Aorta (tissue), 5 donors: ENCODE data around the gene PLEKHA8. TPM values are rescaled to one million over a fixed set of nuclear protein-coding genes. Genes with fewer than 3 reads are reported as not detected.

Source experiments
- ATAC-seq: fragments of 200-7000 bp; cut with Tn5 transposase; one replicate; pipeline ENCODE4 v1.9.1; 2022; ENCODE audit warnings: moderate library complexity; ENCODE audit not compliant: low FRiP score
- DNase-seq, 2 donors: peaks; one replicate each; pipeline ENCODE4 v3.0.0-alpha.2; 2020
- H3K27ac ChIP-seq, 2 donors: one replicate each; pipeline ENCODE4 v1.5.1; 2013; ENCODE audit warnings: low read length in 2 of 2, mild to moderate bottlenecking in 2 of 2, moderate library complexity in 2 of 2, control low read depth in 1 of 2, inconsistent platforms in 1 of 2, low read depth in 1 of 2
- H3K27me3 ChIP-seq, 2 donors: one replicate each; pipeline ENCODE4 v1.6.1; 2013; ENCODE audit warnings: control low read depth in 1 of 2, low read length in 1 of 2, mild to moderate bottlenecking in 1 of 2, moderate library complexity in 1 of 2; ENCODE audit not compliant: insufficient read depth in 2 of 2, control insufficient read depth in 1 of 2
- H3K36me3 ChIP-seq, 2 donors: one replicate each; pipeline ENCODE4 v1.6.1; 2013; ENCODE audit warnings: control low read depth in 1 of 2, low read length in 1 of 2, mild to moderate bottlenecking in 1 of 2; ENCODE audit not compliant: insufficient read depth in 2 of 2, control insufficient read depth in 1 of 2
- H3K4me1 ChIP-seq, 2 donors: one replicate each; pipeline ENCODE4 v1.6.1; 2013; ENCODE audit warnings: low read length in 2 of 2, control low read depth in 1 of 2, mild to moderate bottlenecking in 1 of 2, moderate library complexity in 1 of 2; ENCODE audit not compliant: insufficient read depth in 2 of 2, control insufficient read depth in 1 of 2
- H3K4me3 ChIP-seq, 2 donors: one replicate each; pipeline ENCODE4 v1.5.1; 2013; ENCODE audit warnings: low read length in 2 of 2, control low read depth in 1 of 2, mild to moderate bottlenecking in 1 of 2
- H3K9me3 ChIP-seq: one replicate; pipeline ENCODE4 v1.6.1; 2013; ENCODE audit warnings: mild to moderate bottlenecking, low read length; ENCODE audit not compliant: control insufficient read depth
- WGBS, 2 donors: extraction: QIAGEN DNeasy Blood & Tissue Kit; methylation state at CpG; one replicate each; pipeline ENCODE4 v1.1.7; 2013; 5-methylcytosine and 5-hydroxymethylcytosine counted together
- intact Hi-C, 2 donors: fragments of 100-400 bp; cut with DNase I; formaldehyde crosslinking; loops; one replicate each; pipeline versions ENCODE4 v1.14.2 to v1.15.0; 2022
- polyA plus RNA-seq, 2 donors: library from polyadenylated mRNA; stranded (reverse); fragments of 200-250 nt; gene quantifications; one replicate each; pipeline ENCODE4 v1.2.3, GENCODE V29; 2013
- total RNA-seq, 2 donors: library from RNA; stranded (reverse); fragmentation: NEBNext Ultra II Directional; extraction: Animal tissue kit (Norgen Biotek cat#: 25700); gene quantifications; one replicate each; pipeline ENCODE4 v1.2.1, GENCODE V29; 2021
- donor health status: healthy with polysubstance abuse.
- donor health status: Bipolar disorder and iron deficiency.
- donor health status: DM: no; HTN: no; CAD: no.
- donor health status: DM: no; HTN: no; CAD: no.
- donor health status: DM: yes; HTN: yes; CAD: no.

PLEKHA8 gene
- total and polyA plus RNA-seq, 4 donors, result 3.1 to 17.1 (median 9.5) TPM

DNA sequence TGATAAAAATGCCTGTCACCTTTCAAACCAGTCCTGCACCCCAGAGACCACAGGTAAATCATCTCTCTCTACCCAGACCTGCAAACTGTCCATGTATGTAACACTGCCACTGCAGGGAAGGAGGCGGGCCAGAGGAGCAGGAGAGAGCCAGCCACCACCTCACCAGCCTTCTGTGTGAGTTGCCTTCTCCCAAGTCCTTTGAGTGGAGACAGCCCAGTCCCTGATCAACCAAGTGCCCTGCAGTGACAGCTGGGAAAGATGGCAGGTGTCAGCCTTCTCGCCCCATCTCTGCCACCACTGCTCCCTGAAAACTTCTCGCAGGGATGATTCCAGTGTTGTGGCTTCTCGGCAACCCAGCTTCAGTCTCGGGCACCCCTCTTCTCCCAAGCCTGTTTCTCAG, 149.0 kb downstream of the PLEKHA8 start:
- H3K27ac ChIP-seq, result peak overlapping the region in 1 of 2 donors; percentile 2

GRCh38 chr7:30177965-30178364, 149.8 kb downstream of the PLEKHA8 start:
- ATAC-seq, result no peak
- H3K36me3 ChIP-seq, result no peaks in the 10 kb centered on the region
- peaks cover 7 to 33% of the 10 kb centered on the region in 2 donors for H3K4me1 ChIP-seq
- H3K27me3 ChIP-seq, result no peaks in the 10 kb centered on the region
- intact Hi-C loops, result no loop called here
- no peak overlapping the region for H3K4me3 ChIP-seq
- DNase-seq, result no peak
- WGBS, 2 donors, result 34 to 47% methylated on average over 3 of the region's 3 CpGs
- H3K27ac ChIP-seq, result peak overlapping the region in 1 of 2 donors; percentile 29
- no peaks in the 10 kb centered on the region for H3K9me3 ChIP-seq

More for the DNA sequence above, 149.0 kb downstream of the PLEKHA8 start:
- Histone ChIP-seq H3K36me3 (no peaks in the 10 kb centered on the region), H3K4me3 (no peak overlapping the region), H3K4me1 (peaks cover 7 to 29% of the 10 kb centered on the region in 2 donors), H3K9me3 (no peaks in the 10 kb centered on the region), H3K27me3 (no peaks in the 10 kb centered on the region)
- intact Hi-C loops, result no loop called here
- WGBS, 2 donors, result 97 to 99% methylated on average over 5 of the region's 5 CpGs
- no peak for ATAC-seq
- DNase-seq, result no peak

GRCh38 chr7:30178748-30179436, 150.7 kb downstream of the PLEKHA8 start:
- H3K4me1 ChIP-seq, result peaks cover 7 to 34% of the 10 kb centered on the region in 2 donors
- H3K27ac ChIP-seq, result peak overlapping the region in 1 of 2 donors; percentile 45
- no peaks in the 10 kb centered on the region for H3K36me3 ChIP-seq
- DNase-seq (no peak), ATAC-seq (no peak)
- 1 to 6% methylated on average over 3 of the region's 3 CpGs for WGBS, 2 donors
- no peaks in the 10 kb centered on the region for H3K9me3 ChIP-seq
- no peak overlapping the region for H3K4me3 ChIP-seq
- no peaks in the 10 kb centered on the region for H3K27me3 ChIP-seq
- intact Hi-C loops, result no loop called here

Other genes with a start within 250 kb of the PLEKHA8 start
- 1 to 10 TPM; 2.1 to 2.4 TPM for gene WIPF3, start 221.9 kb upstream of the PLEKHA8 start, total RNA-seq
- gene WIPF3, start 221.9 kb upstream of the PLEKHA8 start, polyA plus RNA-seq, result 1 to 10 TPM; 3.4 to 4.3 TPM
- 10 to 100 TPM; 48.1 to 71.9 TPM for gene SCRN1, start 38.6 kb upstream of the PLEKHA8 start, total RNA-seq
- gene SCRN1, start 38.6 kb upstream of the PLEKHA8 start, polyA plus RNA-seq, result 10 to 100 TPM; 30.8 to 40.7 TPM
- 10 to 100 TPM; 23.8 to 25.9 TPM for gene FKBP14, start 1.7 kb upstream of the PLEKHA8 start, total RNA-seq
- 1 to 10 TPM; 4.9 to 7.1 TPM for gene FKBP14, start 1.7 kb upstream of the PLEKHA8 start, polyA plus RNA-seq
- 10 to 100 TPM; 43.4 to 72.5 TPM for gene MTURN, start 106.6 kb downstream of the PLEKHA8 start, total RNA-seq
- 100 to 1,000 TPM in 1 of 2 donors, 10 to 100 TPM in 1; 44.5 to 110 TPM for gene MTURN, start 106.6 kb downstream of the PLEKHA8 start, polyA plus RNA-seq